ENCODE results near the gene PACSIN3.
A peak's percentile ranks its signal among the peaks of the same experiment; 100 is the strongest.
"Not testable (repeated sequence)": the region's sequence is repeated elsewhere in the genome, so short reads cannot be mapped to it uniquely, and the experiment has no call there.

Gene PACSIN3

GRCh38 chr11:47186076-47186699, at the start of gene PACSIN3:
PACSIN3 (minus strand) TSS chr11:47186434; CDS start chr11:47182727, 3,707 bp downstream.
- no peak for DNase-seq

GRCh38 chr11:47235163-47235562, 48.9 kb upstream of the PACSIN3 start:
- DNase-seq, result no peak

- DNase-seq, result no peak
Measured at GRCh38 chr11:47234669-47235100, 48.5 kb upstream of the PACSIN3 start.

- no peak for DNase-seq
Measured at GRCh38 chr11:47233989-47234668, 47.9 kb upstream of the PACSIN3 start.

GRCh38 chr11:47233051-47233450, 46.8 kb upstream of the PACSIN3 start:
- no peak for DNase-seq

GRCh38 chr11:47229161-47229560, 42.9 kb upstream of the PACSIN3 start:
- DNase-seq, result no peak

GRCh38 chr11:47225552-47226400, 39.5 kb upstream of the PACSIN3 start:
- no peak for DNase-seq

- DNase-seq, result no peak
Measured at GRCh38 chr11:47222696-47223095, 36.5 kb upstream of the PACSIN3 start.

GRCh38 chr11:47220401-47220821, 34.2 kb upstream of the PACSIN3 start:
- DNase-seq, result no peak

GRCh38 chr11:47216121-47216798, 30.0 kb upstream of the PACSIN3 start:
- DNase-seq, result no peak

GRCh38 chr11:47215366-47215910, 29.2 kb upstream of the PACSIN3 start:
- no peak for DNase-seq

- DNase-seq, result peak; percentile 87
Measured at GRCh38 chr11:47213950-47214565, 27.8 kb upstream of the PACSIN3 start.

GRCh38 chr11:47212938-47213337, 26.7 kb upstream of the PACSIN3 start:
- no peak for DNase-seq

GRCh38 chr11:47208628-47209027, 22.4 kb upstream of the PACSIN3 start:
- DNase-seq, result no peak

- DNase-seq, result not testable (repeated sequence)
Measured at GRCh38 chr11:47208008-47208552, 21.8 kb upstream of the PACSIN3 start.

- no peak for DNase-seq
Measured at GRCh38 chr11:47207459-47207858, 21.2 kb upstream of the PACSIN3 start.

- not testable (repeated sequence) for DNase-seq
Measured at GRCh38 chr11:47206577-47206976, 20.3 kb upstream of the PACSIN3 start.

- DNase-seq, result no peak
Measured at GRCh38 chr11:47204637-47204989, 18.4 kb upstream of the PACSIN3 start.

GRCh38 chr11:47202576-47202975, 16.3 kb upstream of the PACSIN3 start:
- no peak for DNase-seq

GRCh38 chr11:47201015-47201414, 14.8 kb upstream of the PACSIN3 start:
- no peak for DNase-seq

- not testable (repeated sequence) for DNase-seq
Measured at GRCh38 chr11:47198161-47198560, 11.9 kb upstream of the PACSIN3 start.

GRCh38 chr11:47192111-47192510, 5.9 kb upstream of the PACSIN3 start:
- no peak for DNase-seq

Data from NCI-H2171 (cell line).